DND-41 (cell line): ENCODE measurements around the gene COQ7.

Source experiments
- ATAC-seq: fragments of 200-7000 bp; cut with Tn5 transposase; 3 replicates; pipeline ENCODE4 v1.9.1; 2021; ENCODE audit warnings: low read depth; ENCODE audit not compliant: insufficient read depth
- DNase-seq: peaks from one replicate; pipeline ENCODE4 v3.0.0-alpha.2; 2020
- H2AFZ ChIP-seq: 2 replicates; pipeline ENCODE4 v1.6.0; 2012; ENCODE audit warnings: low read depth, low read length
- H3K27ac ChIP-seq: 2 replicates; pipeline ENCODE4 v1.5.1; 2012; ENCODE audit warnings: low read length, inconsistent platforms
- H3K27me3 ChIP-seq: fragments of 200-600 bp; sonication (generic); 2 replicates; pipeline ENCODE4 v1.6.0; 2012; ENCODE audit warnings: low read length, mild to moderate bottlenecking, inconsistent platforms; ENCODE audit not compliant: insufficient read depth, poor library complexity
- H3K36me3 ChIP-seq: 2 replicates; pipeline ENCODE4 v1.5.1; 2012; ENCODE audit warnings: low read length, inconsistent platforms; ENCODE audit not compliant: insufficient read depth
- H3K4me1 ChIP-seq: 2 replicates; pipeline ENCODE4 v1.5.1; 2012; ENCODE audit warnings: mild to moderate bottlenecking, low read length; ENCODE audit not compliant: insufficient read depth
- H3K4me2 ChIP-seq: 2 replicates; pipeline ENCODE4 v1.6.0; 2012; ENCODE audit warnings: mild to moderate bottlenecking, moderate library complexity, low read length, inconsistent platforms; ENCODE audit not compliant: insufficient read depth
- H3K4me3 ChIP-seq, 2 experiments: fragments of 200-600 bp in 1 of 2; shearing (Covaris generic) in 1 of 2; 2 replicates each; pipeline ENCODE4 v1.5.1; 2012 to 2016; ENCODE audit warnings: inconsistent platforms in 2 of 2, low read length in 2 of 2, mild to moderate bottlenecking in 2 of 2, low read depth in 1 of 2, moderate library complexity in 1 of 2
- H3K79me2 ChIP-seq: 2 replicates; pipeline ENCODE4 v1.6.0; 2012; ENCODE audit warnings: low read length, inconsistent platforms; ENCODE audit not compliant: insufficient read depth
- H3K9ac ChIP-seq: 2 replicates; pipeline ENCODE4 v1.6.0; 2012; ENCODE audit warnings: low read depth, mild to moderate bottlenecking, inconsistent platforms, low read length, moderate library complexity
- H3K9me3 ChIP-seq: 2 replicates; pipeline ENCODE4 v1.5.1; 2012; ENCODE audit warnings: low read length, moderate library complexity, mild to moderate bottlenecking, inconsistent platforms; ENCODE audit not compliant: insufficient read depth, severe bottlenecking
- H4K20me1 ChIP-seq: 2 replicates; pipeline ENCODE4 v1.6.0; 2012; ENCODE audit warnings: low read length; ENCODE audit not compliant: insufficient read depth
- CTCF ChIP-seq: IDR thresholded peaks from 2 replicates; pipeline ENCODE4 v1.5.1; 2012; ENCODE audit warnings: borderline replicate concordance, low read length, moderate library complexity, mild to moderate bottlenecking; ENCODE audit not compliant: poor library complexity, severe bottlenecking; ENCODE audit errors: extremely low read depth
- EZH2 ChIP-seq: IDR thresholded peaks from 3 replicates; pipeline ENCODE4 v1.6.1; 2012; ENCODE audit warnings: borderline replicate concordance, low read depth, mild to moderate bottlenecking, moderate library complexity, low read length, inconsistent platforms; ENCODE audit not compliant: severe bottlenecking

Gene COQ7

GRCh38 chr16:19083670-19084069 lies 16.3 kb downstream of the COQ7 start:
- Histone ChIP-seq H3K79me2 (no peaks in the 10 kb centered on the region), H2AFZ (no peak overlapping the region), H3K4me3 (no peak overlapping the region), H4K20me1 (no peaks in the 10 kb centered on the region), H3K4me2 (no peak overlapping the region), H3K27ac (no peak overlapping the region), H3K27me3 (peaks cover 4% of the 10 kb centered on the region), H3K36me3 (peaks cover 8% of the 10 kb centered on the region; the same call in 1 of the 2 replicates), H3K9me3 (no peaks in the 10 kb centered on the region), H3K9ac (no peak overlapping the region), H3K4me1 (peaks cover 8% of the 10 kb centered on the region)
- TF ChIP-seq CTCF (no peak), EZH2 (no peak)
- no peak for DNase-seq
- no peak for ATAC-seq

GRCh38 chr16:19084139-19084538 lies 16.7 kb downstream of the COQ7 start:
- H3K27ac ChIP-seq: no peak overlapping the region
- peaks cover 8% of the 10 kb centered on the region for H3K4me1 ChIP-seq
- no peak overlapping the region for H2AFZ ChIP-seq
- H3K9ac ChIP-seq: no peak overlapping the region
- H4K20me1 ChIP-seq: no peaks in the 10 kb centered on the region
- DNase-seq: no peak
- TF ChIP-seq EZH2 (no peak), CTCF (no peak)
- H3K79me2 ChIP-seq: no peaks in the 10 kb centered on the region
- ATAC-seq: no peak
- no peaks in the 10 kb centered on the region for H3K9me3 ChIP-seq
- no peak overlapping the region for H3K4me2 ChIP-seq
- H3K36me3 ChIP-seq: peaks cover 3% of the 10 kb centered on the region; the same call in 1 of the 2 replicates
- peaks cover 4% of the 10 kb centered on the region for H3K27me3 ChIP-seq
- no peak overlapping the region for H3K4me3 ChIP-seq

- no peaks in the 10 kb centered on the region for H4K20me1 ChIP-seq
- no peak for DNase-seq
- no peak overlapping the region for H3K4me3 ChIP-seq
- H2AFZ ChIP-seq: no peak overlapping the region
- TF ChIP-seq EZH2: no peak
- ATAC-seq: no peak
- no peak overlapping the region for H3K9ac ChIP-seq
- H3K4me2 ChIP-seq: no peak overlapping the region
- H3K4me1 ChIP-seq: peaks cover 8% of the 10 kb centered on the region
- peaks cover 4% of the 10 kb centered on the region for H3K27me3 ChIP-seq
- peaks cover 3% of the 10 kb centered on the region; the same call in 1 of the 2 replicates for H3K36me3 ChIP-seq
- no peak overlapping the region for H3K27ac ChIP-seq
- H3K79me2 ChIP-seq: no peaks in the 10 kb centered on the region
- H3K9me3 ChIP-seq: no peaks in the 10 kb centered on the region
Measured at GRCh38 chr16:19084879-19085278, 17.5 kb downstream of the COQ7 start.

DNA sequence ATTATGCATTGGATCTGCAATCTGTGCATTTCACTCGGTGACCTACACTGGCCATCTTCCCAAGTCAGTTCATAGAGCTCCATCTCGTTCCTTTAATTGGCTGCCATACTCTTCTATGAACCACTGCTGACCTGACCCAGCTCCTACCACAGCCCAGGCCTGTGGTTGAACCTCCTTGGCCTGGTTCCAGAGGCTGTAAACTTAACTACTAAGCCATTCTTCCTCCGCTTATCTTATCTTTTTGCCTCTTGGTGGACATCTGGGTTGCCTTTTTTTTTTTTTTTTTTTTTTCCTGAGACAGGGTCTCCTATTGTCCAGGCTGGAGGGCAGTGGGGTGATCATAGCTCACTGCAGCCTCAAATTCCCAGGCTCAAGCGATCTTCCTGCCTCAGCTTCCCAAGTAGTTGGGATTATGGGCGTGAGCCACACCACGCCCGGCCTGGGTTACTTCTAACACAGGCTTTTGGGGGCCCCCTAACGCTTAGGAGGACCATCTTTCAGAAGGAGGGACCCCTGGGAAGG lies 18.3 kb downstream of the COQ7 start:
- Histone ChIP-seq H3K36me3 (peaks cover 3% of the 10 kb centered on the region; the same call in 1 of the 2 replicates), H3K79me2 (no peaks in the 10 kb centered on the region), H3K9ac (no peak overlapping the region), H2AFZ (no peak overlapping the region), H3K4me2 (no peak overlapping the region), H3K27ac (no peak overlapping the region), H3K4me1 (peaks cover 8% of the 10 kb centered on the region), H3K27me3 (peaks cover 4% of the 10 kb centered on the region), H3K9me3 (no peaks in the 10 kb centered on the region), H3K4me3 (no peak overlapping the region), H4K20me1 (no peaks in the 10 kb centered on the region)
- no peak for TF ChIP-seq CTCF
- TF ChIP-seq EZH2: no peak
- DNase-seq (no peak), ATAC-seq (no peak)
